GM12878 (cell line): Measurements from ENCODE around the gene SORL1. TPM values are rescaled to one million over a fixed set of nuclear protein-coding genes. Genes with fewer than 3 reads are reported as not detected.

Source experiments
- ATAC-seq: fragments of 200-7000 bp; cut with Tn5 transposase; 3 replicates; pipeline ENCODE4 v1.9.1; 2020; ENCODE audit warnings: mild to moderate bottlenecking, moderate library complexity
- BruUV-seq: library from RNA; stranded (reverse); fragments of 400-500 nt; replicated peaks from 2 replicates; lab custom pipeline; 2021; lab: Mats Ljungman, UMichigan
- CTCF ChIA-PET: fragments of 300-600 bp; sonication (Branson Sonifier 250); formaldehyde crosslinking; extraction: SDS; loops from one replicate; lab custom pipeline; 2021; ENCODE audit warnings: inconsistent platforms; lab: Yijun Ruan, JAX
- POLR2A ChIA-PET: fragments of 350-600 bp; formaldehyde crosslinking; extraction: SDS; loops from one replicate; lab custom pipeline; 2021; ENCODE audit warnings: inconsistent platforms; lab: Charles Lee
- RAD21 ChIA-PET: fragments of 300-600 bp; sonication (Branson Sonifier 250); formaldehyde crosslinking; loops from one replicate; lab custom pipeline; 2023; ENCODE audit warnings: antibody characterized with exemption; ENCODE audit not compliant: unreplicated experiment; lab: Charles Lee
- SMC1A ChIA-PET: fragments of 300-600 bp; sonication (Branson Sonifier 250); formaldehyde crosslinking; loops from one replicate; lab custom pipeline; 2023; ENCODE audit not compliant: unreplicated experiment, uncharacterized antibody; lab: Charles Lee
- DNase-seq: peaks from one replicate; pipeline ENCODE4 v3.0.0-alpha.2; 2011; ENCODE audit warnings: low read depth, low spot score
- FAIRE-seq: peaks from 3 replicates; lab custom pipeline; 2011; peaks lifted over from hg19 to GRCh38; lab: Jason Lieb, UNC
- H2AFZ ChIP-seq: 2 replicates; pipeline ENCODE4 v1.6.0; 2011; ENCODE audit warnings: low read depth, low read length, control low read depth; ENCODE audit not compliant: control insufficient read depth
- H3K27ac ChIP-seq: 2 replicates; pipeline ENCODE4 v1.5.1; 2011; ENCODE audit warnings: control low read depth; ENCODE audit not compliant: control insufficient read depth, insufficient read depth
- H3K27me3 ChIP-seq, 2 experiments: replicated peaks in 1 of 2; 2 replicates each; pipeline versions ENCODE4 v1.6.0 to v1.6.1; 2011; ENCODE audit warnings: low read length in 1 of 2; ENCODE audit not compliant: control insufficient read depth in 2 of 2, insufficient read depth in 2 of 2
- H3K36me3 ChIP-seq, 2 experiments: 2 replicates each; pipeline ENCODE4 v1.5.1; 2011; ENCODE audit warnings: low read length in 1 of 2; ENCODE audit not compliant: control insufficient read depth in 2 of 2, insufficient read depth in 2 of 2
- H3K4me1 ChIP-seq: 2 replicates; pipeline ENCODE4 v1.6.1; 2011; ENCODE audit warnings: mild to moderate bottlenecking, low read length, moderate library complexity, mixed read lengths; ENCODE audit not compliant: control insufficient read depth, insufficient read depth
- H3K4me2 ChIP-seq: 2 replicates; pipeline ENCODE4 v1.6.0; 2011; ENCODE audit warnings: control low read depth; ENCODE audit not compliant: control insufficient read depth, insufficient read depth
- H3K4me3 ChIP-seq: fragments of 200-600 bp; sonication (generic); 2 replicates; pipeline ENCODE4 v1.5.1; 2016
- H3K79me2 ChIP-seq: 2 replicates; pipeline ENCODE4 v1.6.0; 2011; ENCODE audit warnings: low read length; ENCODE audit not compliant: control insufficient read depth, insufficient read depth
- H3K9ac ChIP-seq: 2 replicates; pipeline ENCODE4 v1.8.0; 2011; ENCODE audit warnings: low read length, control low read depth, mixed read lengths; ENCODE audit not compliant: control insufficient read depth, insufficient read depth
- H3K9me3 ChIP-seq: replicated peaks from 3 replicates; pipeline ENCODE4 v1.5.1; 2011; ENCODE audit warnings: mild to moderate bottlenecking, low read length; ENCODE audit not compliant: control insufficient read depth, insufficient read depth
- H4K20me1 ChIP-seq: 2 replicates; pipeline ENCODE4 v1.6.0; 2011; ENCODE audit not compliant: control insufficient read depth, insufficient read depth
- BHLHE40 ChIP-seq, 2 experiments: fragments of 450-650 bp in 1 of 2; IDR thresholded peaks; 2 replicates each; pipeline ENCODE4 v1.6.1; 2011 to 2017; ENCODE audit warnings: low read depth in 2 of 2, borderline replicate concordance in 1 of 2, improper control_type of control experiment in 1 of 2, low read length in 1 of 2, mild to moderate bottlenecking in 1 of 2
- IKZF1 ChIP-seq: fragments of 450-650 bp; conservative IDR thresholded peaks from 2 replicates; pipeline ENCODE4 v1.6.1; 2017; ENCODE audit warnings: antibody characterized with exemption, mild to moderate bottlenecking
- MTA2 ChIP-seq: fragments of 450-650 bp; IDR thresholded peaks from 2 replicates; pipeline ENCODE4 v1.6.1; 2016; ENCODE audit warnings: low read depth, mild to moderate bottlenecking, moderate library complexity
- NBN ChIP-seq: fragments of 450-650 bp; IDR thresholded peaks from 2 replicates; pipeline ENCODE4 v1.6.1; 2016
- WGBS: methylation state at CpG from one replicate; pipeline ENCODE4 v1.1.6; 2016; ENCODE audit warnings: low lambda C conversion rate; ENCODE audit not compliant: insufficient replicate concordance, insufficient coverage; ENCODE audit errors: missing lambda C conversion rate; 5-methylcytosine and 5-hydroxymethylcytosine counted together
- in situ Hi-C: fragments of 300-500 bp; cut with MboI; formaldehyde crosslinking; loops from 9 replicates; pipeline ENCODE4 v1.14.3; 2018; ENCODE audit warnings: mixed read lengths
- intact Hi-C: fragments of 100-400 bp; cut with micrococcal nuclease; formaldehyde crosslinking; loops from one replicate; pipeline ENCODE4 v1.14.2; 2022; ENCODE audit not compliant: unreplicated experiment
- polyA plus RNA-seq, 11 experiments: library from polyadenylated mRNA; depleted of rRNA in 4 of 11; unstranded in 6 of 11; stranded (reverse) in 5 of 11; fragments of >200 nt; fragmentation: Nextera tagmentation in 4 of 11; fragmentation: Illumina TruSeq in 1 of 11; extraction: Ambion mirVana in 4 of 11; extraction: Trizol in 1 of 11; gene quantifications; 1 replicate in 1 of 11; 2 replicates in 10 of 11; pipeline versions ENCODE4 v1.2.1 to v1.2.3, GENCODE V29; 2011 to 2016; ENCODE audit warnings: inconsistent platforms in 2 of 11, missing spikeins in 2 of 11, low read depth in 1 of 11
- total RNA-seq, 4 experiments: library from RNA; depleted of rRNA in 3 of 4; stranded (reverse); fragments of >200 nt in 3 of 4; fragmentation: Illumina TruSeq in 1 of 4; extraction: Trizol in 1 of 4; gene quantifications; 2 replicates each; pipeline versions ENCODE4 v1.2.1 to v1.2.3, GENCODE V29; 2013 to 2021
- TF ChIP-seq, protein P1 (sequence below): fragments of 450-650 bp; IDR thresholded peaks from 2 replicates; pipeline ENCODE4 v1.6.1; 2017; ENCODE audit warnings: mild to moderate bottlenecking, low read depth, inconsistent platforms; ENCODE audit not compliant: poor library complexity, severe bottlenecking

Gene SORL1
- total and polyA plus RNA-seq, 10 of the 15 experiments (the other 5 are each of a cell fraction or from before 2014, with no cell fraction given) = 20.2 to 107 (median 59.9) TPM

DNA sequence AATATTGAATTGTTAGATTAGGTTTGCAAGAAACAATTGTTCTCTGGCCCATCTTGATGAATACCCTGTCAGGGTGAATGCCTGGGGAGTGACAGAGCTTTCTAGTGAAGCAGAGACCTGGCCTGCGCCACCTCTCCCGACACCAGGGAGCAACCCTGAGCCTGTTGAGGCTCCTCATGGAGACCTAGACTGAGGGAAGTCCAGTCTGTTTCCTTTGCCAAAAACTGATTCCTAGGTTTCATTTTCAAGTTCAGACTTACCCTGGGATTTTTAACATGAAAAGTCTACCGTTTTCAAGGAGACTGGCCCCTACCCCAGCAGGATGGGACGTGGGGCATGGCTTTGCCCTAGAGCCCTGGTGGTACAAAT lies 174.4 kb downstream of the SORL1 start (continued):
- TF ChIP-seq, protein P1, sequence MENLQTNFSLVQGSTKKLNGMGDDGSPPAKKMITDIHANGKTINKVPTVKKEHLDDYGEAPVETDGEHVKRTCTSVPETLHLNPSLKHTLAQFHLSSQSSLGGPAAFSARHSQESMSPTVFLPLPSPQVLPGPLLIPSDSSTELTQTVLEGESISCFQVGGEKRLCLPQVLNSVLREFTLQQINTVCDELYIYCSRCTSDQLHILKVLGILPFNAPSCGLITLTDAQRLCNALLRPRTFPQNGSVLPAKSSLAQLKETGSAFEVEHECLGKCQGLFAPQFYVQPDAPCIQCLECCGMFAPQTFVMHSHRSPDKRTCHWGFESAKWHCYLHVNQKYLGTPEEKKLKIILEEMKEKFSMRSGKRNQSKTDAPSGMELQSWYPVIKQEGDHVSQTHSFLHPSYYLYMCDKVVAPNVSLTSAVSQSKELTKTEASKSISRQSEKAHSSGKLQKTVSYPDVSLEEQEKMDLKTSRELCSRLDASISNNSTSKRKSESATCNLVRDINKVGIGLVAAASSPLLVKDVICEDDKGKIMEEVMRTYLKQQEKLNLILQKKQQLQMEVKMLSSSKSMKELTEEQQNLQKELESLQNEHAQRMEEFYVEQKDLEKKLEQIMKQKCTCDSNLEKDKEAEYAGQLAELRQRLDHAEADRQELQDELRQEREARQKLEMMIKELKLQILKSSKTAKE = no peak
- TF ChIP-seq IKZF1 = no peak
- TF ChIP-seq BHLHE40 (IDR thresholded peaks at IDR 0.05; ENCODE audit: borderline replicate concordance in 1 of 2, low read depth in 2 of 2, low read length in 1 of 2) = no peak

- TF ChIP-seq NBN (no peak), MTA2 (peak; percentile 60)
- no peak for DNase-seq
- H3K36me3 ChIP-seq = peaks cover 18 to 56% of the 10 kb centered on the region in 2 experiments
- H3K27ac ChIP-seq = no peak overlapping the region
- H3K4me3 ChIP-seq = no peak overlapping the region
- ChIA-PET CTCF (no interaction called here), POLR2A (interaction anchor here (0.6 kb wide), 1 partner anchor 866 kb away, joined by 3 read pairs; no protein-coding TSS in a partner anchor), SMC1A (interaction anchor here (1.1 kb wide), 1 partner anchor 10 kb away, joined by 3 read pairs; no protein-coding TSS in a partner anchor), RAD21 (no interaction called here)
- WGBS = 72% methylated on average over 2 of the region's 2 CpGs
- H3K79me2 ChIP-seq = no peaks in the 10 kb centered on the region
- no peaks in the 10 kb centered on the region for H3K4me1 ChIP-seq
- no peaks in the 10 kb centered on the region for H4K20me1 ChIP-seq
- peak; percentile 78 for FAIRE-seq
- H3K4me2 ChIP-seq = no peak overlapping the region
- no peaks in the 10 kb centered on the region for H3K9me3 ChIP-seq
- no TSS peak for BruUV-seq
- in situ Hi-C loops = no loop called here
- H2AFZ ChIP-seq = no peak overlapping the region
- ATAC-seq = no peak
- no peak overlapping the region for H3K9ac ChIP-seq
- H3K27me3 ChIP-seq = no peaks in the 10 kb centered on the region
- intact Hi-C loops = no loop called here
Measured at GRCh38 chr11:121626980-121627379, 174.9 kb downstream of the SORL1 start.
